GM19238 (cell line): Measurements from ENCODE around the gene EXOG.

Source experiments
- DNase-seq: peaks from one replicate; pipeline ENCODE4 v3.0.0; 2011; ENCODE audit warnings: low spot score; ENCODE audit not compliant: insufficient read length

The EXOG gene

DNA sequence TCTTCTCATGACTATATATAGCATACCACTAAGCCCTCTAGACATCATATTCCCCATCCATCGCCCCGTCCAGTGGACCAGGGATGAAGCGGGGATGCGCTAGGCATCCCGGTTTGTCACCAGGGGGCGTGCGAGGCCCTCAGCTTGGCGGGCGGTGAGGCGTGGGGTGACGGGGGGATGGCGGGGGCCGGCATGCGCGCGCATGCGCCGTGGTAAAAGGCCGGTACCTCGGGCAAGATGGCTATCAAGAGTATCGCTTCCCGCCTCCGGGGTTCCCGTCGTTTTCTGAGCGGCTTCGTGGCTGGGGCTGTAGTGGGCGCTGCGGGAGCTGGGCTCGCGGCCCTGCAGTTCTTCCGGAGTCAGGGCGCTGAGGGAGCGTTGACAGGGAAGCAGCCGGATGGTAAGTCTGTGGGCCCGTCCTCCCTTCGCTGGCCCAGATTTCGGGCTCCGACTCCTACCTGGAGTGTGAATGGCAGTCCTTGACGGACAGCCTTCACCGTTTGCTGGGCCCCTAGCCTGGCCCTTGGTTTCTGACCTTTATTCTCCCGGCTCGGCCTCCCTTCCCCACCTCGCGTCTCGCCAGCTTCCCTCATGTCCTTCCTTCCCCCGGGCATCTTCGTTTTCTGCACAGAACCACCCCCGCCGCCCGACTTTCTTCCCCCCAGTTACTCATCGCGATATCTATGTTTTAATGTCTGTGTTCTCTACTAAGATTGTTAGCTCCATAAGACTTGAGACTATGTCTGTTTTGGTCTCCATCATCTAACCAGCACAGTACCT lies at the start of gene EXOG:
Gene EXOG (plus strand): TSS at position 210 of the 780 bp plus-strand sequence. CDS start 28 bp downstream, at position 238.
- peak; percentile 96 for DNase-seq

GRCh38 chr3:38446812-38447211 lies 49.3 kb upstream of the EXOG start:
- no peak for DNase-seq

GRCh38 chr3:38450853-38451252 lies 45.3 kb upstream of the EXOG start:
- DNase-seq, result no peak

DNA sequence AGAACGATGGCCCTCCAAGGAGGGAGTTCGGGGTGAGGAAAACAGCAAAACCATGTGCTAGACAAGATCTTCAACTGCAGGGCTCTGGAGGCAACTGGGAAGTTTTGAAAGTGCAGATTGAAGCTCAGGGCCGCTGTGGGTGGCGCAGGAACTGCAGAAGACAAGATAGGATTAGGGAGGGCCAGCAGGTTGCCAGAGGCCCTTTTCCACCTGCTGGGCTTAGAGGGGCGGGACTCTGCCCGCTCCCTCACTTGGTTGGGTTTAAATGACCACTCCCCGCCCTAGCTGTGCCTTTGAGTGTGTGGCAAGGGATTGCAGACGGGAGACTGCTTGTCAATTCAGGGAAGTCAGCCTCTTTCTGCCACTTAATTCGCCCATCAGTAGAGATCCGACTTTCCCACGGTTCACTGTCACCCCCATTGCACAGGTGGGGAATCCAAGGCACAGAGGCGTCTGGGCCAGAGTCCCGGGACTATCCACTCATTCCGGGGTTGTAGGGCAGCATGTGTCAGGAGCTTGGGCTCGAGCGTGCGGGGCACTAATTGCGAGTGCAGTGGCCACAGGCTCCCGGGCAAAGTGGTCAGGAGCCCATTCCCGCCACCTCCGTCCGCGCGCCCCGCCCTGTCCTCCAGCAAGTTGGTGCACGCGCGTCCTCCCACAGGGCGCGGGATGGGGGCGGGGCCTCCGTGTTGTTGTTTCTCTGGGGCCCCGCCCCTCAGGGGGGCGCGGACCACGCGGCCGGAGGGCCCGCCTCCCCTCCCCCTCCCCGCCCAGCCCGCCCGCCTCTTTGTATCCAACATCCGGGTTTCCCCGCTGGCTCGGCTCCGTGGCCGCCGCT lies 42.8 kb upstream of the EXOG start, which contains the start of gene ACVR2B:
Gene ACVR2B (plus strand): TSS at position 816 of the 838 bp plus-strand sequence. CDS start 433 bp downstream, outside the sequence.
- peak; percentile 71 for DNase-seq

- DNase-seq, result no peak
Measured at GRCh38 chr3:38453913-38454177, 42.3 kb upstream of the EXOG start.

- peak; percentile 46 for DNase-seq
Measured at GRCh38 chr3:38454178-38454883, 41.8 kb upstream of the EXOG start.

DNA sequence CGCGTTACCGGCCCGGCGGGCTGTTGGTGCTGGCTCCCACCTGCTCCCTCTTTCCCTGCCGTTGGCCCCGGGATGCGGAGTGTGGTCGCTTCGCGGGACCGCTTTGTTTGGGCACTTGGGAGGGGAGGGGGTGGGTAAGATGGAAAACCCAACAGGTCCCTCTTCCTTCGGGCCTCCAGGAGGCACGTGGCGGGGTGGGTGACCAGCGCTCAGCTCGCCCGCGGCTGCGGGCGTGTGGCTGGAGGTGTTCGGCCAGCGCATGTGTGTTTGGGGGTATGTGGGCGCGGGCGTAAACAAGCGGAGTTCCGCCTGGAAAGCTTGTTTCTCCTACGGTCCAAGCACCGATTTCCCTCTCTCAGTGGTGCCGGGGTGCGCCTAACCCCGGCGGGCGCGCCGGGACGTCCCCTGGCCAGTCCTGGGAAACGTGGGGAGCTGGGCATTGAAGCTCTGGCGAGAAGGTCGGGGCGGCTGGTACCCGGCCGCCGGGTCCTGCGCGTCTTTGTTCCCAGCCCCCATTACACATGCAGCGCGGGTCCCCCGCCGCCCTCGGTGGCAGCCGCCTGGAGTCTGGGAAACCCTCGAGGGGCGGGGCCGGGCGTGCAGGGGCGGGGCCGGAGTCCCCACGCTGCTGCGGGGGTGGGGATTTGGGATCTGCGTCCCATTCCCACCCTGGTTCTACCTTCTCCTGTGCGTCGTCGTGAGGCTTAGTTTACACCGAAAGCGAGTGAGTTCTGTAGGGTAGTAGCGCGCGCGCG lies 41.1 kb upstream of the EXOG start:
- DNase-seq, result peak; percentile 31

DNA sequence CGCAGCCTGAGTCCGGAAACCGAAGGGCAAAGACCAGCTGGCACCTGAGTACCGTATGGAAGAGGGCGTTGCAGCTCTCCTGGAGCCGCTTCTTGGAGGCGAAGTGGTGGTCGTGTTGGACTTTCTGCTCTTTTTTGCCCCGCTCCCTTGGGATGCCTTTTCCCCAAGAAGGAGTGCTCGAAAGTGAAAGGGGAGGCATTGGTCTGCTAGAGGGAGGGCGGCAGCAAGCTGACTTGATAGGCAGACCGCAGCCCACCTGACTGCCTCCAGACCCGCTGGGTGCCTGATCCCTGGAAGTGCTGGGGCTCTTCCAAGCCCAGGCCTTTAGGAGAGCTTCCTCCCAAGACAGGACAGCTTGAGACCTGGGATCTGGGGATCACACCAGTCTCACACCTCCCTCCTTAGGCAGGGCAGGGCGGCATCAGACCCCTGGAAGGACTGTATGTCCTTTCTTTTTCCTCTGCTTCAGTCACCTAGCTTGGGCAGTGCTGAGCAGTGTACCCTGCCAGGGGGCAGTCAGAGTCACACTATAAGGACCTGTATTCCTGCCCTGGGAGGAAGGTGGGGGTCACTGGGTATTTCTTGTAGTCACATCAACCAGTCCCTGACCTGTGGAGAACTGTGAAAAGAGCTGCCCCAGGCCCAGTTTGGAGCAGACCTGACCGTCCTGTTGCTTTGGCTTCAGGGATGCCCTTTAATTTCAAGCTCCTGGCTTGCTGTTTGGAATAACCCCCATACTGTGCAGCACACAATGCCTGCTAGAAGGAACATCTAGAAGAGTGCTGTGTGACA lies 40.3 kb upstream of the EXOG start:
- no peak for DNase-seq

DNA sequence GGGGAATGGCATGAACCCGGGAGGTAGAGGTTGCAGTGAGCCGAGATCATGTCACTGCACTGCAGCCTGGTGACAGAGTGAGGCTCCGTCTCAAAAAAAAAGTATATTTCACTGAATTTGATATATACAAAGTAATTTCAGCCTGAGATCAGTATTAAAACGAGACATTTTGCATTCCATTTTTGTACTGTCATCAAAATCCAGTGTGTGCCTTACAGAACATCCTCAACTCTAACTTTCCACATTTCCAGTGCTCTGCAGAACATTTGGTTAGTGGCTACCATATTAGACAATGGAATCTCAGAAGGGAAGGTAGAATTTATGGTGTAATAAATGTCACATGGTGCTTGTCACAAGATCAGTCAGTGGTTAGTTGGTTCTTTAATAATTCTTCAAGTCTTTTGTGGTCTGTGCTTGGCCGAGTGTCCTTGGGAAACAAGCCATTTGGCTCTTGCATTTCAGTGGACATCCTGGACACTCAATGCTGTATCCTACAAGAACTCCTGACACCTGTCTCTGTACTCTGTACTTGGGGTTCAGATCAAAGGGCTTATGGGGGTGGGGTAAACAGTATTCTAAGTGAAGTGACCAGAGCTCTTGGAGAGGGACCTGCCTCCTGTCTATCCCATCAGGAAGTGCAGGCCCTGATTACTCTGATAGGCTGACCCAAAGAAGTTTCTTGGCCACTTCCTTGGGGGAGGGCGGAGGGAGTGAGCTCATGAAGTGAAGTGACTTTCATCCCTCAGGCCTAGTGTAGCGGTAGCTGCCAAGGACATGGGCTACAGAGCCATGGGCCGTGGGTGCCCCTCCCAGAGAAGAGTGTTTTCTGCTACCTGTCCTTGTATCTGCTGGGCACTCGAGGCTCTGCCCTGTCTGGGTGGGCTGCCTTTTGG lies 38.8 kb upstream of the EXOG start:
- DNase-seq, result no peak

GRCh38 chr3:38458796-38459498 lies 37.2 kb upstream of the EXOG start:
- no peak for DNase-seq

- DNase-seq, result no peak
Measured at GRCh38 chr3:38459499-38460048, 36.6 kb upstream of the EXOG start.

DNA sequence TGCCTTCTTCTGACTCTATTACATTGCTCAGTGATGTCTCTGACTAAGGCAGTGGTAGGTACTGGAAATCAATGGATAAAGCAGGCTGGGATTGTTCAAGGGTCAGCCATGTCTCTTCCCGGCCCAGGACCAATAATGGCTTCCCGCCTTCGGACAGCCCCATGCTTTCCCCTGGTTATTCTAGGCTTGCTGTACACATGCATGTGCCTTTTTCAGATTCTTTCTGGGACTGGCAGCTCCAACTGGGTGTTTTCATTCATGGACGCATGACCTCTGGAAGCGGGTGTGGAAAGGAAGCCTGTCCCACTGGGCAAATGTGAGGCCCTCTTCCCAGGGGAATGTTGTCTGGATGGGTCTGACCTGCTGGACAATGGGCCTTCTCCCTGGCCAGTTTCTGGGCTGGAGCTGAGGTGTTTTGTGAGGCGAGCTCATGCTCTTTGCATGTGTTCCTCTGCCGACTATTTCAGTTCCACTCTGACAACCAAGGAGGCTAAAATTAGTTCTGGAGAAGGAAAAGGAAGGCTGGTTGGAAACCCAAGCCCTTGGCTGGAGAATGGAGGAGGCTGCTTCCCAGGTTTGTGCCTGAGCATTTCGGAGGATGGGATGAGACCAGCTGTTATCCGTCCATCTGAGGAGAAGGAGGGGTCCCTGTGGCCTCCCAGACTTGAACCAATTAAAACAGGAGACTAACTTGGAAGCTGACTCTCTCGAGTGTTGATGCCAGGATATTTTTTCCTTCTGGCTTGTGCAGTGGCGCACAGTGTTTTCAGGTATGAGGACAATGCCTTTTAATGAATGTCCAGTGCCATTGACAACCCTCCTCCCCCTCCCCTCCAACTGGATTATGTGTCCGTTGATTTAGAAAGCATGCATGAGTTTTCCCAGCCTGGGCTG lies 35.5 kb upstream of the EXOG start:
- DNase-seq, result no peak

GRCh38 chr3:38465588-38466154 lies 30.5 kb upstream of the EXOG start:
- DNase-seq, result no peak

- no peak for DNase-seq
Measured at GRCh38 chr3:38468765-38469164, 27.4 kb upstream of the EXOG start.

DNA sequence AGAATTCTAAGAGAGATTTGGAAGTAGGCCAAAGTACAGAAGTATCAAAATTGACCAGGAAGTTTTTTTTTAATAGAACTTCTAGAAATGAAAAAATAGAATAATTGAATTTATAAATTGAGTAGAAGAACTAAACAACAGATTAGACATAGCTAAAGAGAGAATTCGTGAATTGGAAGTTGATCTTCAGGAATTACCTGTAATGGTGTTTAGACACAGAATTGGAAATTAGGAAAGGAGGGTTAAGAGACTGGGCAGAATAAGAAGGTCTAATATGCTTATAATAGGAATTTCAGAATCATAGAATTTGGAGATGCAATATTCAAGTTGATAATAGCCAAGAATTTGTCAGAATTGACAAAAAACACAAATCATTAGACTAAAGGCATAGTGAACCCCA lies 26.3 kb upstream of the EXOG start:
- no peak for DNase-seq

GRCh38 chr3:38471260-38471857 lies 24.8 kb upstream of the EXOG start:
- DNase-seq, result no peak

GRCh38 chr3:38472342-38472741 lies 23.8 kb upstream of the EXOG start:
- no peak for DNase-seq
